ENCODE results near the gene RAB29. TPM values are rescaled to one million over a fixed set of nuclear protein-coding genes. Genes with fewer than 3 reads are reported as not detected.

Gene RAB29
- total and polyA plus RNA-seq, 2 donors (not counting 1 experiment from before 2014, with no cell fraction given), result 51.7 to 61.4 TPM

DNA sequence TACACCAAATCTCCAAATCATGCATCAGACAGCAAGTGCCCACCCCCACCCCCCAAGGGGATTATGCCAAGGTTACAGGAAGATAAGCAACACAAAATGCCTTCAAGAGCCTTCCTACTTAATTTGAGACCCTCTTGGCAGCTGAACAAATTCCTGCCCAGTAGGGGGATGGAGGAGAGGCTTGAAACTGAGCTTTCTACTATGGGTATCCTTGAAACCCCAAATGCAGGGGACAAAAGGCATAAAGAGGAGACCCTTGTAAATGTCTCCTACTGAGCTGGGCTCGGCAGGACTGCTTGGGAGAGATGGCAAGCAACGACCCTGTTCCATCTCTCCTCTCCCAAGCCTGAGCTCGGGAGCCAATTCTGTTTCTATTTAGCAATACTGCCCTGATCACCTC lies 34.2 kb upstream of the RAB29 start:
- peak overlapping the region; percentile 4 for H3K4me3 Mint-ChIP-seq
- ATAC-seq (ENCODE audit: low read depth) (no peak), DNase-seq (no peak)
- H3K27me3 ChIP-seq (replicated peaks in 1 of 4; ENCODE audit: control extremely low read depth in 1 of 4, control insufficient read depth in 3 of 4, insufficient read depth in 4 of 4, low read length in 3 of 4), result no peaks in the 10 kb centered on the region
- POLR2A ChIA-PET, result no interaction called here
- H3K4me1 ChIP-seq (ENCODE audit: control insufficient read depth in 2 of 2, insufficient read depth in 2 of 2, low read length in 2 of 2), result peaks cover 51 to 62% of the 10 kb centered on the region in 2 donors
- peaks cover 8% of the 10 kb centered on the region for H4K20me1 ChIP-seq (ENCODE audit: control insufficient read depth, insufficient read depth, low read length, poor library complexity, severe bottlenecking)
- 96% methylated on average over 3 of the region's 3 CpGs for WGBS (ENCODE audit: insufficient coverage)
- no peaks in the 10 kb centered on the region for H3K9me3 ChIP-seq (ENCODE audit: control extremely low read depth in 1 of 3, control insufficient read depth in 2 of 3, insufficient read depth in 1 of 3, low read length in 2 of 3)
- H2AFZ ChIP-seq (ENCODE audit: insufficient read depth, low read depth, low read length, poor library complexity, severe bottlenecking), result no peak overlapping the region
- no peaks in the 10 kb centered on the region for H3K9me3 Mint-ChIP-seq (ENCODE audit: insufficient read depth)
- H3K27ac Mint-ChIP-seq, result no peak overlapping the region
- H3K4me3 ChIP-seq (ENCODE audit: control extremely low read depth in 1 of 5, extremely low read depth in 1 of 5, insufficient read depth in 1 of 5, low read depth in 2 of 5, low read length in 4 of 5), result no peak overlapping the region
- CTCF ChIA-PET, result interaction anchor here (0.6 to 1.0 kb wide), 3 partner anchors 43 to 168 kb away, joined by 3 to 5 read pairs (median 3); no protein-coding TSS in a partner anchor
- peaks cover 49% of the 10 kb centered on the region for H3K79me2 ChIP-seq (ENCODE audit: control insufficient read depth, insufficient read depth, low read length)
- H3K9ac ChIP-seq (ENCODE audit: low read length), result no peak overlapping the region
- H3K4me1 Mint-ChIP-seq, result peaks cover 80% of the 10 kb centered on the region
- intact Hi-C loops (cut with micrococcal nuclease), result no loop called here
- H3K27ac ChIP-seq (ENCODE audit: low read length in 2 of 2), result no peak overlapping the region
- no peaks in the 10 kb centered on the region for H3K27me3 Mint-ChIP-seq
- no peak overlapping the region for H3K4me2 ChIP-seq (replicated peaks; ENCODE audit: low read depth, low read length, poor library complexity, severe bottlenecking)
- peaks cover 0 to 25% of the 10 kb centered on the region in 2 experiments for H3K36me3 ChIP-seq (replicated peaks in 1 of 2; ENCODE audit: control extremely low read depth in 1 of 2, control insufficient read depth in 1 of 2, extremely low read depth in 1 of 2, insufficient read depth in 2 of 2, low read length in 1 of 2)
- no peak for TF ChIP-seq EZH2 (IDR thresholded peaks at IDR 0.05; ENCODE audit: borderline replicate concordance, insufficient read depth, low read depth, low read length, poor library complexity, severe bottlenecking)

DNA sequence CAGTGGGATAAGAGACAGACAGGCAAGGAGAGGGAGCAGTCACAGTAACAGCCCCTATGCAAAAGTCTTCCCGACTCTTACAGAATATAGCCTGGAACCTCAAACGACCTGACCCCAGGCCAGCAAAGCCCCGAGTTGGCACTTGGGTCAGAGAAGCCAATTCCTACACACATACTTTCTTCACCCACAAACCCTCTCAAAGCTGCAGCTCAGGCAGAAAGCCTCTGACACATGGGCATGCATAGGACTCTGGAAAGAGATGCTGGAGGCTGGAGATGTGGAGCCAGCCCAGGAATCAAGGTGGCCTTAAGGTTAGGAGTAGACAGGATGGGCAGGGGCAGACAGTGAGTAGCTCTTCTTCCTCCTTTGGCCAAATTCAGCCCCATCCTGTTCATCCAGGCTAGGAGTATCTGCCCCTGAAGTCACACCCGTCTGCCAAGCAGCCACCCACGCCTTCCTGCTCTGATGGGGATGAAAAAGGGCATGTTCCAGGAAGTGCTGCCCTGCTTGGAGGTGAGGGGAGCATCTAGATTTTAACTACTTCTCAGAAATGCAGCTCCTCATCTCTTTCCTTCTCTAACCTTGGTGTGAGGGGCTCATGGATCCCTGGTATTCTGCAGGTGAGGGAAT lies 29.9 kb upstream of the RAB29 start:
- Histone ChIP-seq H3K9ac (ENCODE audit: low read length) (no peak overlapping the region), H3K4me3 (ENCODE audit: control extremely low read depth in 1 of 5, extremely low read depth in 1 of 5, insufficient read depth in 1 of 5, low read depth in 2 of 5, low read length in 4 of 5) (no peak overlapping the region), H3K9me3 (ENCODE audit: control extremely low read depth in 1 of 3, control insufficient read depth in 2 of 3, insufficient read depth in 1 of 3, low read length in 2 of 3) (no peaks in the 10 kb centered on the region), H3K79me2 (ENCODE audit: control insufficient read depth, insufficient read depth, low read length) (peaks cover 37% of the 10 kb centered on the region), H3K4me2 (replicated peaks; ENCODE audit: low read depth, low read length, poor library complexity, severe bottlenecking) (peak overlapping the region; percentile 20), H3K4me1 (ENCODE audit: control insufficient read depth in 2 of 2, insufficient read depth in 2 of 2, low read length in 2 of 2) (peaks cover 34 to 37% of the 10 kb centered on the region in 2 donors), H3K27ac (ENCODE audit: low read length in 2 of 2) (peak overlapping the region in 1 of 2 donors; percentile 1), H2AFZ (ENCODE audit: insufficient read depth, low read depth, low read length, poor library complexity, severe bottlenecking) (no peak overlapping the region), H3K36me3 (replicated peaks in 1 of 2; ENCODE audit: control extremely low read depth in 1 of 2, control insufficient read depth in 1 of 2, extremely low read depth in 1 of 2, insufficient read depth in 2 of 2, low read length in 1 of 2) (peaks cover 0 to 22% of the 10 kb centered on the region in 2 experiments), H3K27me3 (replicated peaks in 1 of 4; ENCODE audit: control extremely low read depth in 1 of 4, control insufficient read depth in 3 of 4, insufficient read depth in 4 of 4, low read length in 3 of 4) (no peaks in the 10 kb centered on the region), H4K20me1 (ENCODE audit: control insufficient read depth, insufficient read depth, low read length, poor library complexity, severe bottlenecking) (peaks cover 8% of the 10 kb centered on the region)
- ATAC-seq (ENCODE audit: low read depth), result no peak
- no peak for TF ChIP-seq EZH2 (IDR thresholded peaks at IDR 0.05; ENCODE audit: borderline replicate concordance, insufficient read depth, low read depth, low read length, poor library complexity, severe bottlenecking)
- TF ChIP-seq, protein P1, sequence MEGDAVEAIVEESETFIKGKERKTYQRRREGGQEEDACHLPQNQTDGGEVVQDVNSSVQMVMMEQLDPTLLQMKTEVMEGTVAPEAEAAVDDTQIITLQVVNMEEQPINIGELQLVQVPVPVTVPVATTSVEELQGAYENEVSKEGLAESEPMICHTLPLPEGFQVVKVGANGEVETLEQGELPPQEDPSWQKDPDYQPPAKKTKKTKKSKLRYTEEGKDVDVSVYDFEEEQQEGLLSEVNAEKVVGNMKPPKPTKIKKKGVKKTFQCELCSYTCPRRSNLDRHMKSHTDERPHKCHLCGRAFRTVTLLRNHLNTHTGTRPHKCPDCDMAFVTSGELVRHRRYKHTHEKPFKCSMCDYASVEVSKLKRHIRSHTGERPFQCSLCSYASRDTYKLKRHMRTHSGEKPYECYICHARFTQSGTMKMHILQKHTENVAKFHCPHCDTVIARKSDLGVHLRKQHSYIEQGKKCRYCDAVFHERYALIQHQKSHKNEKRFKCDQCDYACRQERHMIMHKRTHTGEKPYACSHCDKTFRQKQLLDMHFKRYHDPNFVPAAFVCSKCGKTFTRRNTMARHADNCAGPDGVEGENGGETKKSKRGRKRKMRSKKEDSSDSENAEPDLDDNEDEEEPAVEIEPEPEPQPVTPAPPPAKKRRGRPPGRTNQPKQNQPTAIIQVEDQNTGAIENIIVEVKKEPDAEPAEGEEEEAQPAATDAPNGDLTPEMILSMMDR (IDR thresholded peaks at IDR 0.05), result no peak
- no peak overlapping the region for H3K4me3 Mint-ChIP-seq
- ChIA-PET POLR2A (no interaction called here), CTCF (interaction anchor here (1.1 to 3.0 kb wide), 6 partner anchors 12 to 172 kb away, joined by 3 to 22 read pairs (median 6); partner anchors contain the start of gene PM20D1)
- 100% methylated on average over 2 of the region's 5 CpGs for WGBS (ENCODE audit: insufficient coverage)
- intact Hi-C loops (cut with micrococcal nuclease), result no loop called here
- H3K27me3 Mint-ChIP-seq, result no peaks in the 10 kb centered on the region
- peaks cover 54% of the 10 kb centered on the region for H3K4me1 Mint-ChIP-seq
- no peak overlapping the region for H3K27ac Mint-ChIP-seq
- DNase-seq, result no peak
- no peaks in the 10 kb centered on the region for H3K9me3 Mint-ChIP-seq (ENCODE audit: insufficient read depth)

Measured in B cell (primary cell).